IMR-90 (cell line): Measurements from ENCODE around the gene CDK8. TPM values are rescaled to one million over a fixed set of nuclear protein-coding genes. Genes with fewer than 3 reads are reported as not detected.

ENCODE experiments used
- ATAC-seq: fragments of 200-7000 bp; cut with Tn5 transposase; 2 replicates; pipeline ENCODE4 v1.9.1; 2020; ENCODE audit warnings: low read depth, mild to moderate bottlenecking, moderate library complexity
- BruUV-seq: library from RNA; stranded (reverse); fragments of 400-500 nt; replicated peaks from 2 replicates; lab custom pipeline; 2021; lab: Mats Ljungman, UMichigan
- CTCF ChIA-PET: fragments of 300-600 bp; formaldehyde crosslinking; extraction: SDS; loops from one replicate; lab custom pipeline; 2021; ENCODE audit warnings: antibody characterized with exemption; lab: Yijun Ruan, JAX
- POLR2A ChIA-PET: fragments of 300-600 bp; sonication (Branson Sonifier 250); formaldehyde crosslinking; loops from one replicate; lab custom pipeline; 2022; ENCODE audit warnings: antibody characterized with exemption; ENCODE audit not compliant: unreplicated experiment; lab: Charles Lee
- DNase-seq: peaks from one replicate; pipeline ENCODE4 v3.0.0; 2013
- H2AFZ ChIP-seq: replicated peaks from 2 replicates; pipeline ENCODE3; 2013; ENCODE audit warnings: low read length, mild to moderate bottlenecking; ENCODE audit not compliant: poor library complexity
- H2AK5ac ChIP-seq: 2 replicates; pipeline ENCODE4 v1.6.1; 2013; ENCODE audit warnings: low read depth, low read length, inconsistent platforms
- H2AK9ac ChIP-seq: replicated peaks from 2 replicates; pipeline ENCODE3; 2013; ENCODE audit warnings: mild to moderate bottlenecking, low read depth, low read length, moderate library complexity; ENCODE audit not compliant: poor library complexity
- H2BK120ac ChIP-seq: 2 replicates; pipeline ENCODE4 v1.6.1; 2013; ENCODE audit warnings: low read depth, low read length, inconsistent platforms
- H2BK15ac ChIP-seq: 3 replicates; pipeline ENCODE4 v1.6.1; 2013; ENCODE audit warnings: low read depth, low read length, inconsistent platforms
- H2BK20ac ChIP-seq: 2 replicates; pipeline ENCODE4 v1.6.1; 2013; ENCODE audit warnings: low read depth, mild to moderate bottlenecking, inconsistent platforms, low read length, moderate library complexity
- H2BK5ac ChIP-seq: 2 replicates; pipeline ENCODE4 v1.6.1; 2013; ENCODE audit warnings: mild to moderate bottlenecking, low read depth, low read length, inconsistent platforms; ENCODE audit not compliant: poor library complexity, severe bottlenecking
- H3K14ac ChIP-seq: replicated peaks from 2 replicates; pipeline ENCODE4 v1.6.1; 2013; ENCODE audit warnings: low read depth, low read length, inconsistent platforms
- H3K18ac ChIP-seq: 2 replicates; pipeline ENCODE4 v1.6.1; 2013; ENCODE audit warnings: low read depth, low read length, control low read depth
- H3K23ac ChIP-seq: 2 replicates; pipeline ENCODE4 v1.6.1; 2013; ENCODE audit warnings: low read depth, low read length, inconsistent platforms
- H3K27ac ChIP-seq: 2 replicates; pipeline ENCODE4 v1.5.1; 2013; ENCODE audit warnings: mild to moderate bottlenecking, control low read depth, low read length; ENCODE audit not compliant: insufficient read depth
- H3K27me3 ChIP-seq: 2 replicates; pipeline ENCODE4 v1.6.1; 2013; ENCODE audit warnings: low read length; ENCODE audit not compliant: control insufficient read depth, insufficient read depth
- H3K36me3 ChIP-seq: 2 replicates; pipeline ENCODE4 v1.6.1; 2013; ENCODE audit warnings: low read length, mixed read lengths; ENCODE audit not compliant: control insufficient read depth, insufficient read depth
- H3K4ac ChIP-seq: 2 replicates; pipeline ENCODE4 v1.6.1; 2013; ENCODE audit warnings: low read depth, low read length, inconsistent platforms
- H3K4me1 ChIP-seq: 2 replicates; pipeline ENCODE4 v1.6.1; 2013; ENCODE audit warnings: low read length, mixed read lengths; ENCODE audit not compliant: control insufficient read depth, insufficient read depth
- H3K4me2 ChIP-seq: 2 replicates; pipeline ENCODE4 v1.6.1; 2013; ENCODE audit warnings: low read depth, mild to moderate bottlenecking, control low read depth, low read length, moderate library complexity
- H3K4me3 ChIP-seq: 2 replicates; pipeline ENCODE4 v1.5.1; 2013; ENCODE audit warnings: low read depth, mild to moderate bottlenecking, control low read depth, low read length, moderate library complexity; ENCODE audit not compliant: insufficient read depth
- H3K56ac ChIP-seq: 2 replicates; pipeline ENCODE4 v1.6.1; 2013; ENCODE audit warnings: low read length, inconsistent platforms; ENCODE audit not compliant: insufficient read depth; ENCODE audit errors: extremely low read depth
- H3K79me1 ChIP-seq, 2 experiments: 2 replicates each; pipeline ENCODE4 v1.6.1; 2013; ENCODE audit warnings: low read length in 2 of 2, inconsistent platforms in 1 of 2, low read depth in 1 of 2
- H3K9ac ChIP-seq: 2 replicates; pipeline ENCODE4 v1.6.1; 2013; ENCODE audit warnings: low read depth, low read length, control low read depth
- H3K9me1 ChIP-seq: 2 replicates; pipeline ENCODE4 v1.6.1; 2013; ENCODE audit warnings: low read length, inconsistent platforms; ENCODE audit not compliant: insufficient read depth
- H3K9me3 ChIP-seq: 2 replicates; pipeline ENCODE4 v1.6.1; 2013; ENCODE audit warnings: low read length; ENCODE audit not compliant: control insufficient read depth, insufficient read depth
- H4K20me1 ChIP-seq: 2 replicates; pipeline ENCODE4 v1.6.1; 2013; ENCODE audit warnings: low read length, inconsistent platforms; ENCODE audit not compliant: insufficient read depth
- H4K5ac ChIP-seq: 2 replicates; pipeline ENCODE4 v1.6.1; 2013; ENCODE audit warnings: mild to moderate bottlenecking, low read depth, low read length, control low read depth
- H4K8ac ChIP-seq, 2 experiments: 2 replicates each; pipeline ENCODE4 v1.6.1; 2013; ENCODE audit warnings: low read depth in 2 of 2, low read length in 2 of 2, control low read depth in 1 of 2, inconsistent platforms in 1 of 2
- H4K91ac ChIP-seq: 2 replicates; pipeline ENCODE4 v1.6.1; 2013; ENCODE audit warnings: low read depth, low read length, inconsistent platforms; ENCODE audit not compliant: insufficient read depth
- BHLHE40 ChIP-seq: fragments of 150-350 bp; IDR thresholded peaks from 2 replicates; pipeline ENCODE4 v1.6.1; 2016; ENCODE audit warnings: mild to moderate bottlenecking, low read depth, low read length
- CEBPB ChIP-seq: IDR thresholded peaks from 2 replicates; pipeline ENCODE4 v1.6.1; 2012; ENCODE audit warnings: low read depth, low read length, improper control_type of control experiment
- FOS ChIP-seq: fragments of 150-350 bp; IDR thresholded peaks from 2 replicates; pipeline ENCODE4 v1.6.1; 2016; ENCODE audit warnings: low read depth, low read length
- MAFK ChIP-seq: IDR thresholded peaks from 2 replicates; pipeline ENCODE4 v1.6.1; 2012; ENCODE audit warnings: low read depth, low read length, improper control_type of control experiment
- MAZ ChIP-seq: IDR thresholded peaks from 2 replicates; pipeline ENCODE4 v1.6.1; 2012; ENCODE audit warnings: low read depth, mild to moderate bottlenecking, low read length, improper control_type of control experiment, moderate library complexity, borderline replicate concordance
- MXI1 ChIP-seq: IDR thresholded peaks from 2 replicates; pipeline ENCODE4 v1.6.1; 2012; ENCODE audit warnings: low read depth, mild to moderate bottlenecking, low read length, moderate library complexity, borderline replicate concordance
- WGBS, 2 experiments: methylation state at CpG; one replicate each; pipeline versions ENCODE4 v1.1.5 to v1.1.7; 2013; ENCODE audit warnings: missing lambda C conversion rate in 2 of 2; ENCODE audit not compliant: insufficient read length in 1 of 2; ENCODE audit errors: extremely low coverage in 2 of 2; 5-methylcytosine and 5-hydroxymethylcytosine counted together
- dilution Hi-C: fragments of 300-500 bp; cut with HindIII; formaldehyde crosslinking; loops from one replicate; pipeline ENCODE4 v1.14.3; 2018; ENCODE audit warnings: low sequenced_read_pairs; ENCODE audit not compliant: unreplicated experiment
- in situ Hi-C: fragments of 300-500 bp; cut with MboI; formaldehyde crosslinking; loops from 3 replicates; pipeline ENCODE4 v1.14.3; 2019; ENCODE audit warnings: low sequenced_read_pairs, inconsistent platforms, mixed read lengths
- intact Hi-C: fragments of 100-400 bp; cut with micrococcal nuclease; formaldehyde crosslinking; loops from 2 replicates; pipeline ENCODE4 v1.10.0; 2022
- polyA plus RNA-seq, 3 experiments: library from polyadenylated mRNA; depleted of rRNA; stranded (reverse); fragments of >200 nt; gene quantifications; 2 replicates each; pipeline ENCODE4 v1.2.3, GENCODE V29; 2012; ENCODE audit warnings: low replicate concordance in 1 of 3
- total RNA-seq: library from RNA; depleted of rRNA; stranded (reverse); fragments of >200 nt; gene quantifications from 2 replicates; pipeline ENCODE4 v1.2.3, GENCODE V29; 2012
- TF ChIP-seq, protein P1 (sequence below): fragments of 150-350 bp; IDR thresholded peaks from 2 replicates; pipeline ENCODE4 v1.6.1; 2017; ENCODE audit warnings: mild to moderate bottlenecking, antibody characterized with exemption, low read length, low read depth
- TF ChIP-seq, protein P2 (sequence below): fragments of 150-350 bp; IDR thresholded peaks from 2 replicates; pipeline ENCODE4 v1.6.1; 2016; ENCODE audit warnings: low read depth, mild to moderate bottlenecking, low read length, moderate library complexity, borderline replicate concordance

The CDK8 gene
- total and polyA plus RNA-seq, 2 of the 4 experiments (the other 2 are of a cell fraction): 15.4 to 19.0 TPM

DNA sequence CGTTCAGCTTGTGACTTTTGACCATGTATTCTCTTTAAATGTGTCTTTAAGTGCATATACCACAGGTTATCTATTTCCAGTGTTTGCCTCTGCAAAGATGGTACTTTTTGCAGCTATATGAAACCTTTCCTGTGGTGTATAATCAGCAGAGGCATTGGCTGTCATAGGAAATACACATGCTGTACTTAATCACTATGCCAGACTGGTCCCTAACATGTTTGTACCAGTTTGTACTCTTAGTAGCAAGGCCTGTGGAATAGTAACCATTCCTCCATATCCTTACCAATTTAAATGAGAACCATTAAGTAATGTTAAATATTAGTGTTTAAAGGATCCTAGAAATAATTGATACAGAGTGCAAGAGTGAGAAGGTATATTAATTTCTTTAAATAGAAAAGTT lies 69.8 kb downstream of the CDK8 start:
- Histone ChIP-seq H3K9me1 (no peaks in the 10 kb centered on the region), H3K27me3 (no peaks in the 10 kb centered on the region), H3K4me3 (no peak overlapping the region), H3K4me1 (peaks cover 5% of the 10 kb centered on the region; the same call in 1 of the 2 replicates), H3K18ac (no peak overlapping the region; the same call in 1 of the 2 replicates), H2BK20ac (no peak overlapping the region), H3K4me2 (no peak overlapping the region), H3K4ac (no peak overlapping the region), H3K27ac (no peak overlapping the region), H2AK9ac (no peak overlapping the region), H2AFZ (no peak overlapping the region), H3K9ac (no peak overlapping the region), H2BK15ac (no peak overlapping the region), H3K56ac (no peak overlapping the region), H3K9me3 (no peaks in the 10 kb centered on the region), H4K5ac (no peak overlapping the region), H3K14ac (no peak overlapping the region), H4K91ac (no peak overlapping the region), H2BK5ac (no peak overlapping the region), H4K8ac (no peak overlapping the region), H3K79me1 (peaks cover 9 to 21% of the 10 kb centered on the region in 2 experiments; a peak in 3 of 4 replicates), H2BK120ac (no peak overlapping the region), H4K20me1 (peaks cover 20% of the 10 kb centered on the region; the same call in 1 of the 2 replicates), H3K36me3 (no peaks in the 10 kb centered on the region), H2AK5ac (no peak overlapping the region), H3K23ac (no peak overlapping the region)
- intact Hi-C loops: no loop called here
- ChIA-PET CTCF (no interaction called here), POLR2A (no interaction called here)
- dilution Hi-C loops: no loop called here
- no TSS peak for BruUV-seq
- no peak for TF ChIP-seq FOS
- TF ChIP-seq, protein P1, sequence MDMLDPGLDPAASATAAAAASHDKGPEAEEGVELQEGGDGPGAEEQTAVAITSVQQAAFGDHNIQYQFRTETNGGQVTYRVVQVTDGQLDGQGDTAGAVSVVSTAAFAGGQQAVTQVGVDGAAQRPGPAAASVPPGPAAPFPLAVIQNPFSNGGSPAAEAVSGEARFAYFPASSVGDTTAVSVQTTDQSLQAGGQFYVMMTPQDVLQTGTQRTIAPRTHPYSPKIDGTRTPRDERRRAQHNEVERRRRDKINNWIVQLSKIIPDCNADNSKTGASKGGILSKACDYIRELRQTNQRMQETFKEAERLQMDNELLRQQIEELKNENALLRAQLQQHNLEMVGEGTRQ: no peak
- TF ChIP-seq CEBPB: no peak
- no peak for TF ChIP-seq BHLHE40
- no peak for TF ChIP-seq MXI1
- no peak for TF ChIP-seq MAFK
- no peak for TF ChIP-seq MAZ
- TF ChIP-seq, protein P2, sequence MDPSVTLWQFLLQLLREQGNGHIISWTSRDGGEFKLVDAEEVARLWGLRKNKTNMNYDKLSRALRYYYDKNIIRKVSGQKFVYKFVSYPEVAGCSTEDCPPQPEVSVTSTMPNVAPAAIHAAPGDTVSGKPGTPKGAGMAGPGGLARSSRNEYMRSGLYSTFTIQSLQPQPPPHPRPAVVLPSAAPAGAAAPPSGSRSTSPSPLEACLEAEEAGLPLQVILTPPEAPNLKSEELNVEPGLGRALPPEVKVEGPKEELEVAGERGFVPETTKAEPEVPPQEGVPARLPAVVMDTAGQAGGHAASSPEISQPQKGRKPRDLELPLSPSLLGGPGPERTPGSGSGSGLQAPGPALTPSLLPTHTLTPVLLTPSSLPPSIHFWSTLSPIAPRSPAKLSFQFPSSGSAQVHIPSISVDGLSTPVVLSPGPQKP: no peak
- in situ Hi-C loops: no loop called here
- no CpG with 5 or more reads among the region's 1 CpG for WGBS, 2 experiments
- no peak for DNase-seq
- no peak for ATAC-seq
